Cardiac muscle cell (in vitro differentiated cells and primary cell): ENCODE results near the gene DTD1. TPM values are rescaled to one million over a fixed set of nuclear protein-coding genes. Genes with fewer than 3 reads are reported as not detected.

Experiments used
- DNase-seq, 2 donors: peaks; one replicate each; pipeline versions ENCODE4 v3.0.0 to v3.0.0-alpha.2; 2010 to 2017; ENCODE audit warnings: low read depth in 1 of 2, low spot score in 1 of 2
- H3K27ac ChIP-seq: fragments of 200-600 bp; sonication (generic); 2 replicates; pipeline ENCODE4 v1.5.1; 2016
- H3K27me3 ChIP-seq: fragments of 200-600 bp; sonication (generic); 2 replicates; pipeline ENCODE4 v1.6.0; 2016; ENCODE audit warnings: control low read depth
- H3K36me3 ChIP-seq: fragments of 200-600 bp; sonication (generic); 2 replicates; pipeline ENCODE4 v1.5.1; 2016; ENCODE audit warnings: control low read depth
- H3K4me1 ChIP-seq: fragments of 200-600 bp; sonication (generic); 2 replicates; pipeline ENCODE4 v1.8.1; 2017; ENCODE audit warnings: low read depth, mild to moderate bottlenecking, mixed run types
- H3K4me3 ChIP-seq: fragments of 200-600 bp; sonication (generic); 2 replicates; pipeline ENCODE4 v1.5.1; 2016; ENCODE audit warnings: mild to moderate bottlenecking
- H3K9me3 ChIP-seq: fragments of 200-600 bp; sonication (generic); 2 replicates; pipeline ENCODE4 v1.5.1; 2017; ENCODE audit warnings: low read depth, mild to moderate bottlenecking, control low read depth
- CTCF ChIP-seq: IDR thresholded peaks from 2 replicates; pipeline ENCODE4 v1.5.1; 2012; ENCODE audit warnings: low read depth, mild to moderate bottlenecking, low read length
- polyA plus RNA-seq: library from polyadenylated mRNA; unstranded; fragments of >200 nt; fragmentation: Nextera tagmentation; extraction: Ambion mirVana; gene quantifications from 2 replicates; pipeline ENCODE4 v1.2.1, GENCODE V29; 2016
- total RNA-seq: library from RNA; depleted of rRNA; stranded (reverse); fragments of >200 nt; gene quantifications from 2 replicates; pipeline ENCODE4 v1.2.3, GENCODE V29; 2016

Gene DTD1
- total and polyA plus RNA-seq, 2 experiments from 2014 or later, result 62.8 to 71.6 TPM

GRCh38 chr20:18625907-18626655 is 38.2 kb downstream of the DTD1 start:
- no peaks in the 10 kb centered on the region for H3K4me1 ChIP-seq

GRCh38 chr20:18628330-18628920 is 40.6 kb downstream of the DTD1 start:
- Histone ChIP-seq H3K27me3 (no peaks in the 10 kb centered on the region), H3K36me3 (no peaks in the 10 kb centered on the region), H3K9me3 (no peaks in the 10 kb centered on the region), H3K27ac (no peak overlapping the region), H3K4me1 (no peaks in the 10 kb centered on the region), H3K4me3 (no peak overlapping the region)
- TF ChIP-seq CTCF, result peak; percentile 47
- peak in 1 of 2 donors; percentile 49 for DNase-seq

More at GRCh38 chr20:18625907-18626655, 38.2 kb downstream of the DTD1 start:
- H3K36me3 ChIP-seq, result no peaks in the 10 kb centered on the region
- TF ChIP-seq CTCF, result no peak
- no peak overlapping the region for H3K27ac ChIP-seq
- no peaks in the 10 kb centered on the region for H3K27me3 ChIP-seq
- H3K9me3 ChIP-seq, result no peaks in the 10 kb centered on the region
- no peak overlapping the region for H3K4me3 ChIP-seq
- no peak for DNase-seq

- no peaks in the 10 kb centered on the region for H3K36me3 ChIP-seq
- DNase-seq, result peak; percentile 76 to 81
- TF ChIP-seq CTCF, result peak; percentile 97
- H3K9me3 ChIP-seq, result no peaks in the 10 kb centered on the region
- H3K4me1 ChIP-seq, result peaks cover 11% of the 10 kb centered on the region
- no peak overlapping the region for H3K4me3 ChIP-seq
- H3K27ac ChIP-seq, result no peak overlapping the region
- no peaks in the 10 kb centered on the region for H3K27me3 ChIP-seq
These were observed 44.4 kb downstream of the DTD1 start for GRCh38 chr20:18632196-18632789.

- no peak for TF ChIP-seq CTCF
- Histone ChIP-seq H3K27me3 (no peaks in the 10 kb centered on the region), H3K36me3 (no peaks in the 10 kb centered on the region), H3K4me3 (no peak overlapping the region), H3K9me3 (no peaks in the 10 kb centered on the region), H3K27ac (no peak overlapping the region), H3K4me1 (peaks cover 11% of the 10 kb centered on the region)
- no peak for DNase-seq
These were observed 45.6 kb downstream of the DTD1 start for GRCh38 chr20:18633411-18633810.

GRCh38 chr20:18634501-18634900 is 46.6 kb downstream of the DTD1 start:
- peaks cover 13% of the 10 kb centered on the region for H3K4me1 ChIP-seq
- no peaks in the 10 kb centered on the region for H3K9me3 ChIP-seq
- TF ChIP-seq CTCF, result no peak
- H3K27me3 ChIP-seq, result no peaks in the 10 kb centered on the region
- no peaks in the 10 kb centered on the region for H3K36me3 ChIP-seq
- DNase-seq, result no peak
- H3K27ac ChIP-seq, result no peak overlapping the region
- H3K4me3 ChIP-seq, result no peak overlapping the region
